ENCODE measurements around the gene PTPRE.

Gene PTPRE

DNA sequence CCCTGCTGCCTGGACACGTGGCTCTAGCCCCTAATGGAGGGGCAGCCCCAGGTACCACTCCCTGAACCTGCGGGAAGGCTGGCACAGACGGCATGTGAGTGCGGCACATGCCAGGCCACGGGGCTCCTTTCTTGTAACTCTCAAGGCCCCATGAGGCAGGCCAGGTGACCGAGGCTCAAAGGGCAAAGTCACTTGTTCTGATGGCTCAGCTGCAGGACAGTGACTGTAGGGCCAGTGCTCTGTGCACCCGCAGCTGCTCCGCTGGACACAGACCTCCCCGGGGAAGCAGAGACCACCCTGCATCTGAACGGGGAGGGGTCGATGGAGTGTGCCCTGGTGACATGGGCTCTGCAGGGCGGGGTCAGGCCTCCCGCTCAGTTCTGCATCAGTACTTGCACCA is 55.3 kb downstream of the PTPRE start:
- DNase-seq = no peak

- no peak for DNase-seq
Measured at GRCh38 chr10:127963136-127963535, 56.2 kb downstream of the PTPRE start.

DNA sequence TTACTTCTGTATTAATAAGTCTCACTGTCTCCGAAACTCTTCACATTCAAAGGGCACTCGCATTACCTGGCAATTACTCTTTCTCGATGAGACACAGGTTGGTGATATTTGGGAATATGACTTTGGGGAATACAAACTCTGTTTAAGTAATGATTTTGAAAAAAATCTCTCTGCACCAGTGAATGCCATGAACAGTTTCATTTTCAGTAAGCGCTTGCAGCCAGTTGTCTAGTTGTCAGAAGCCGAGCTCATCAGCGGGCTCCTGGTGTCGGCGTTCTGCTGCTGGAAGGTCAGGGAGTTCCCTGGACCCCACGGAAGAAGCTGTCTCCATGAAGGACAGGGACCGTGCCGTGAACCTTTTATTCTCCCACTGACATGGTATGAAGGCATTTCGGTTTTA is 57.7 kb downstream of the PTPRE start:
- DNase-seq = no peak

GRCh38 chr10:127966875-127967274 is 60.0 kb downstream of the PTPRE start:
- DNase-seq = no peak

- DNase-seq = no peak
Measured at GRCh38 chr10:127968027-127968441, 61.1 kb downstream of the PTPRE start.

DNA sequence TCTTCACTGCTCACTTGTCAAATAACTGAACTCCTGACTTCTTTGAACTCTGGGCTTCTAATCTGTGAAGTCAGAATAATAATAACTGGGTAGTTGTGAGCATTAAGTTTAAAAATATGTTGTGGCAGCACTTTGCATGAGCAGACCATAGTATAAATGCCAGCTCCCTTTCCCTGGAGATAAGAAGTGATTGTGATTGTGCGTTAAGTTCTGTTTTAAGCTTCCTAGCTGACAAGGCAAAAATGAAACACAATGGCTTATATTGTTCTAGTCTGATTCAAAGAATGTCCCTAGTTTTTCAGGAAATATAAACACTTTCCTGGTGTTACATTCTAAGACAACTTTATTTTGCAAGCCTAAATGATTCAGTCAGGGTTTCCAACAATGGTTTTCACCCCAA is 61.8 kb downstream of the PTPRE start:
- DNase-seq = no peak

- DNase-seq = no peak
Measured at GRCh38 chr10:127971101-127971946, 64.4 kb downstream of the PTPRE start.

GRCh38 chr10:127971963-127972615 is 65.2 kb downstream of the PTPRE start:
- DNase-seq = no peak

DNA sequence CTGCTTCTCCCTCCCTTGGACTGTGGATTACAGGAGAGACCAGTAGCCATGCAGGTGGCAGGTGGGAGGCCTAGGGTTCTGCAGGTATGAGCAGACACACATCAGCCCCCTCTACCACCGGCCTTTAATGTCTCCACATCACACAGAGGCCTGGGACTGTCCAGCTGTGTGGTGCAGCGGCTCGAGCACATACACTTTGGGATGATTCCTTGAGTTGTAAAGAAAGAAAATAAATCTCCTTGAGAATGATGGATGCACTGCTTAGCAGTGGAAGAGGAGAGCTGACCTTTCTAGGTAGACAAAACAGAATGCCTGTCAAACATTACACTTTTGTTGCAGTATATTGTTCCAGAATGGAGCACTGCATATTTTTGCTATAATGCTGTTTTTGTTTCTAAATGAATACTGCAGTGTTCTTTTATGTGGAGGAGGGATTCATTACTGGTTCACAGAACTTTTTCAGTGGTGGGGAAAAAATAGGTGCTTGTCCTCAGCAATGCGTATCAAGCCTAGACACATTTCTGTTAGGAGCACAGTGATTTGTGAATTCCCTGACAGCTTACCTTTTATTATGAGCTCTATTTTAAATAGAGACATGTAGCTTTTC is 66.0 kb downstream of the PTPRE start:
- DNase-seq = no peak

- DNase-seq = no peak
Measured at GRCh38 chr10:127973791-127974311, 66.9 kb downstream of the PTPRE start.

GRCh38 chr10:127974911-127975310 is 68.0 kb downstream of the PTPRE start:
- DNase-seq = no peak

DNA sequence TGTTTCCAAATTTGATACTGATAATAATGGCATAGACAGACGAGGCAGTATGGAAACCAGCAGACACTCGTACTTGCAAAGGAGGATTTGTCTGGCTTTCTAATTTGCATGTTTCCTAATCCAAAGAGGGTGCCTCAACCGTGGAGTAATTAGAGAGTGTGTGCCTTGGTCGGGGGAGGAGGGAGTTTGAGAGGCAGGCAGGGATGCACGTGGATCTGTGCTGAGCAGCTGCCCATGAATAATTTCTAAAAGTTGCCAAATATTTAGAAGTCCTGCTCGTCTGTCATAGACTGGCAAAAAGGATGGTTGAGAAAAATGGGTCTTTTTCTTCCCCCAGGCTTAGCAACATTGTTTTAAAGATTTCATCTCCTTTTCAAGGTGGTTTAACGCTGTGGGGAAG is 69.4 kb downstream of the PTPRE start:
- no peak for DNase-seq

- DNase-seq = no peak
Measured at GRCh38 chr10:127976701-127977356, 69.9 kb downstream of the PTPRE start.

DNA sequence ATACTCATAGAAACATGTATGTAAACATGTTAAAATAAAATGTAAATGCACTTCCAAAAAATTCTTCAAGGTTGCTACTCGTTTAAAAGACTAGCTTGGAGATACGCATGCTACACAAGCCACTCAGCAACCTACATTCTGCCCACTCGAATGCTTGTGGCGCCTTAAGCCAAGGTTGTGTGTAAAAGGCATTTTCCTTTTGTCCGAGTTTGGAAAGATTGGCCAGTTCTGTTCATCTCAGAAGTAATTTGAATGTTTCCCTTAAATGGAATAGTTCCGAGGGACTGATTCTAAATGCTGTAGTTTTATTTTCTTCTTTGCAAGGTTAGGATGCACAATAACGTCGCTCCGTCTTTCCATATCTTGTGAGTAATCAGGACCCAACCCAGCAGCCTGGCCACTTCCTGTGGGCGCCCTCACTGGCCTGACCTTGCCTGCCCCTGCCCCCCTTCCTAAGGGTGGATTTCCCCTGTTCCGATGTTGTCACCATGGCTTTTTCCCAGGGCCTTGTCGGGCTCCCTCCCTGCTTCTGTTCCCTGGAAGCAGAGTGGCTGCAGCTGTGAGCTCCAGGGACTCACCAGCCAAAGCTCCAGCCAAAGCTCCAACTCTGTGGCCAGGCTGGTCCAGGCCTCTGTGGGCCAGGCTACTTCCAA is 70.6 kb downstream of the PTPRE start:
- DNase-seq = peak; percentile 74

DNA sequence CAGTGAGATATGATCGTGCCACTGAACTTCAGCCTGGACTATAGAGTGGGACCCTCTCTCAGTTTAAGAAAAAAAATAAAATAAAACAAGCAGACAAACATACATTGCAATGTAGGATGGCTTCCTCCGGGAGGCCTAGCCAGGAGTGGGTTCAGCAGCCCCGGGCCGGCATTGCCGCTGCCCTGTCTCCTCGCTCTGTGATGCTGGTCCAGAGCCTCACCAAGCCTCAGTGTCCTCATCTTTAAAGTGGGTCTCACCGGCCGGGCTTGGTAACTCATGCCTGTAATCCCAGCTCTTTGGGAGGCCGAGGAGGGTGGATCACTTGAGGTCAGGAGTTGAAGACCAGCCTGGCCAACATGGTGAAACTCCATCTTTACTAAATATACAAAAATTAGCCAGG is 71.6 kb downstream of the PTPRE start:
- DNase-seq = no peak

DNA sequence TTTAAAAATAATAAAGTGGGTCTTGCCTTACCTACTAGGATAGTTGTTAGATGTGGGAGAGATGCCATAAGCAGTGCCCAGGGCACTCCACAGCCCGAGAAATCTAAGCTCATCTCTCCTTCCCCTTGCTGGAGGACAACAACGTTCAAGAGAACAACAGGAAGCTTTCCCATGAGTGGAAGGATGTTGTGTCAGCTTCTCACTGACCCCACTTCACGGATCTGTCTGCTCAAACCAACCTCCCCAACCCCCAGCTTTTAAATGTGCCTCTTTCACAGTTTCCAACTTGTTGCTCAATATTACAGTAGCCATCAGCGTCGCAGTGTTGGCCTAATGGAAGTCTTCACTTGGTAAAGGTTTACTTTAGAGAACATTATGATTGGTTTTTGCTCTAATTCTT is 72.1 kb downstream of the PTPRE start:
- DNase-seq = no peak

DNA sequence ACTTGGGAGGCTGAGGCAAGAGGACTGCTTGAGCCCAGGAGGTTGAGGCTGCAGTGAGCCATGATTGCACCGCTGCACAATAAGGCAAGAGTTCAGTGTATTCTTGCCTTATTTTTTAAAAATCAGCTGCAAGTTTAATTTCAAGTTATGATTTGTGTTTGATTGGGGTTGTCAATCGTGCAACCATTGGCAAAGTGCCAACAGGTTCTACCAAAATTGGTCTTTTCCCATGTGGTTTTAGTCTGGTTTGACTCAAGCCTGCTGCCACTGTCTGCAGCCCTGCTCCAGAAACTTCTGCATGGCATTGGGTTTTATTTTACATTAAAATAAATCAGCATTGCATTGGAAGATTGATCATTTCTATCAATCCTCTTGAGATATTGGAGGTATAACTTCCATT is 72.7 kb downstream of the PTPRE start:
- DNase-seq = no peak

- no peak for DNase-seq
Measured at GRCh38 chr10:127980898-127981297, 74.0 kb downstream of the PTPRE start.

DNA sequence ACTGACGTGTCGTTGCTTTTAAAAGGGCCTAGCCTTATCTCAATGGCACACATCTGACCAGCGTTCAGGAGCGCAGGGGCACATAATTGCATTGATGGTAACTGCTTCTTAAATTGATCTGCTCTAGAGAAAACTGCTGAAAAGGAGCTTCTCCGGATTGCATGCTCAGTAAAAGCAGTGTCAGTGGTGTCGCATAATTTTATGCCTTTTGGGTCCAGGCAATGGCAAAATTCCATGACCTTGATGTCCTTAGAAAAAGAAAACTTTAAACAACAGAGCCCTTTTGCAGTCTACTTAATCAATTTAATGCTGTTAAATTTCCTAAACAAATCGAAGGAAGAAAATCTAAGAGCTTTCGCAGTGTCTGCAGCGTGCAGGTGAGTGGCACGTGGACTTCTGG is 75.7 kb downstream of the PTPRE start:
- no peak for DNase-seq

DNA sequence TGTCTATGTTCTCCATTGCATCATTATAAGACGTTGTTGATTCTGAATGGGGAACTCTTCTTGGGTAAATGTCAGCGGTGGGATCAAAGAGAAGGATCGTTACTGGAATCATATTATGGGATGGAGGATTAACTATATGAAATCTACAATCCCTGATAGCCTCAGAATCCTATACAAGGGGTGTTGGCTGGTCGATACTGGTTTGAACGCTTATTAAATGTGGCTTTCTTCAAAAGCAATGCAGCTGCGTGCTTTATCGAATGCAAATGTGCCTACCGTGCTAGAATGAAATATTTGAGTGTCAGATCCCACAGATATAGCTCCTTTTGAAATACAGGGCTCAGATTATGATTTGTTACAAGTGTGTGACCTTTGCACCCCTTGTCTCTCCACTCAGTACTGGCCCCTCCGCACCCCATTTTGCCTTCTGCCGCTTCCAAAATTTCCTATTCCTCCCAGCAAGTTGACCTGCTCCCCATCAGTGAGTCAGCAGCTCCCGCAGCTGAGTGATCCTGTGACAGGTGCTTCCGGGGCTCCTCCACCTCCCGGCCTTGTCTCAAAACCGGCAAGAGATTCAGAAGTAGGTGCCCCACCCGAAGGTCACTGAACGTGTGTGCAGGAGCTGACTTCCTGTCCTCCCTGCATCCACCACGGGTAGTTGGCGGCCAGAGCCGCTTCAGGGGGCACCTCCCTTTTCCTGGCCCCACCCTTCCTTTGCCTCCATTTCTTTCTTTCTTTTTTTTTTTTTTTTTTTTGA is 76.6 kb downstream of the PTPRE start:
- no peak for DNase-seq

GRCh38 chr10:127984945-127985344 is 78.0 kb downstream of the PTPRE start:
- no peak for DNase-seq
